Measurements from ENCODE around the gene SGCE. TPM values are rescaled to one million over a fixed set of nuclear protein-coding genes. Genes with fewer than 3 reads are reported as not detected.
A peak's percentile ranks its signal among the peaks of the same experiment; 100 is the strongest.

SGCE gene
- polyA plus RNA-seq, 3 donors: 85.9 to 89.1 (median 87.1) TPM

- no peak for DNase-seq
These were observed 65.3 kb downstream of the SGCE start for GRCh38 chr7:94590526-94591162.

GRCh38 chr7:94588075-94588474 is 67.9 kb downstream of the SGCE start:
- DNase-seq: no peak

GRCh38 chr7:94584113-94584512 is 71.8 kb downstream of the SGCE start:
- DNase-seq: no peak

- no peak for DNase-seq
These were observed 75.3 kb downstream of the SGCE start for GRCh38 chr7:94580601-94581000.

- DNase-seq: no peak
These were observed 76.5 kb downstream of the SGCE start for GRCh38 chr7:94579470-94579869.

GRCh38 chr7:94578614-94579013 is 77.3 kb downstream of the SGCE start:
- DNase-seq: no peak

GRCh38 chr7:94577357-94577756 is 78.6 kb downstream of the SGCE start:
- no peak for DNase-seq

- no peak for DNase-seq
These were observed 79.6 kb downstream of the SGCE start for GRCh38 chr7:94576316-94576715.

- DNase-seq: no peak
These were observed 80.3 kb downstream of the SGCE start for GRCh38 chr7:94575646-94576045.

GRCh38 chr7:94571816-94572215 is 84.1 kb downstream of the SGCE start:
- DNase-seq: no peak

GRCh38 chr7:94567396-94567795 is 88.5 kb downstream of the SGCE start:
- DNase-seq: no peak

GRCh38 chr7:94565247-94565894 is 90.6 kb downstream of the SGCE start:
- DNase-seq: no peak

- DNase-seq: no peak
These were observed 93.4 kb downstream of the SGCE start for GRCh38 chr7:94562525-94562924.

GRCh38 chr7:94561841-94562514 is 94.0 kb downstream of the SGCE start:
- no peak for DNase-seq

GRCh38 chr7:94559972-94560371 is 96.0 kb downstream of the SGCE start:
- DNase-seq: no peak

GRCh38 chr7:94557215-94557614 is 98.7 kb downstream of the SGCE start:
- no peak for DNase-seq

GRCh38 chr7:94556028-94556427 is 99.9 kb downstream of the SGCE start:
- no peak for DNase-seq

- peak; percentile 38 for DNase-seq
These were observed 108.8 kb downstream of the SGCE start for GRCh38 chr7:94547126-94547525.

GRCh38 chr7:94540428-94540827 is 115.5 kb downstream of the SGCE start:
- no peak for DNase-seq

All from renal pelvis (tissue), 4 donors.